HG02884 (cell line): ENCODE results near the gene PTPRO.

Experiments used
- ATAC-seq: cut with Tn5 transposase; IDR thresholded peaks from one replicate; pipeline ENCODE4 v1.9.1; 2021; ENCODE audit warnings: mild to moderate bottlenecking, moderate library complexity; ENCODE audit not compliant: unreplicated experiment

Gene PTPRO

DNA sequence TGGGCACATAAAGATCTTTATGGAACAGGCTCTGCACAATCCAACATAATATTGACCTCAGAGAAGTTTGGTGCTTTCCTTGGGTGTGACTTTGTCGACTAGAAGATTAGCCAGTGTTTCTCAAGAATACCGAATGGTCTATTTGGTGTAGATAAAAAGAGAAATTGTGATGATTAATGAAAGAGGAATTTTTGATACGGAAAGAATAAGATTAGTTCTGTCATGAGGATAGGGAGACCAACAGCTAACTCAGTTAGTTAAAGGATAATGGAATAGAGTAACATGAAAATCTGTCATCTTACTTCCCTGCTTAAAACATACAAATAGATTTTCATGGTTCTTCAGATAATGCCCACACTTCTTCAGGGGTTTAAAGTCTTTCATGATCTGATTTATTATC is 24.2 kb downstream of the PTPRO start:
- no peak for ATAC-seq

- no peak for ATAC-seq
Measured at GRCh38 chr12:15350643-15351042, 28.3 kb downstream of the PTPRO start.

- no peak for ATAC-seq
Measured at GRCh38 chr12:15355766-15356165, 33.5 kb downstream of the PTPRO start.

DNA sequence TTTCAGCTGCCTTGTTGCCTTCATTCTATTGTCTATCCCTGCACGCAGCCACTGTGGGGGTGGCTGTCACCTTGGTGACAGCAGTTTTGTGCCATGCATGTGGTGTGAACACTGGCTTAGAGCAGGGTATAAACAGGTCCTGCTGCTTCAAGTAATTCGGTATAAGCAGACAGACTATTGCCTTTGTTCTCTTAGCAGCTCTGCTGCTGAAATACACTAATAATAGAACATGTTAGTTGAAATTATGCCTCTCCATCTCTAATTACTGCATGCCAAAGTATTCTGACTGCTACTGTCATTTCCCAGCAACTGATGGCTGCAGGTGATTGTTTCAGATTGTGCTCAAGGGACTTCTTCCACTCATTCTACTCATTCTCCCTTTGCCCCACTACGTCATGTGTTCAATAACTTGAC is 34.6 kb downstream of the PTPRO start:
- no peak for ATAC-seq

- no peak for ATAC-seq
Measured at GRCh38 chr12:15364221-15365160, 42.2 kb downstream of the PTPRO start.

DNA sequence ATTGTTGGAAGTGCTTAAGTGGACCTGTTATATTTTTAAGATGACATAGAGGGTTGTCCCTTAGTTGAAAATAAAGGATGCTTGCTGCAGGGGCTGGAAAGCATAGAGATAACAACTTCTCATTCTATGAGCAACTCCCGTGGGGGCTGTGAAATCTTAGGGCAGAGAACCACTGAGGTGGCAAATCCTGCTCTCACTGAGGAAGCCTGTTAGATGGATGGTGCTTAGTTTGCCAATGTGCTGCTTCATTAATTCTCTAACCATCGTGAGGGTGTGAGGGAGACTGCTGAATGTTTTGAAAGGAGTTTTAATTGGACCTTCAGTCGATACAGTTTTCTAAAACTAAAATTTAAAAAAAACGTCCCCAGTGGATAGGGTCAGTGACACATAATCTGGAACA is 46.5 kb downstream of the PTPRO start:
- no peak for ATAC-seq

DNA sequence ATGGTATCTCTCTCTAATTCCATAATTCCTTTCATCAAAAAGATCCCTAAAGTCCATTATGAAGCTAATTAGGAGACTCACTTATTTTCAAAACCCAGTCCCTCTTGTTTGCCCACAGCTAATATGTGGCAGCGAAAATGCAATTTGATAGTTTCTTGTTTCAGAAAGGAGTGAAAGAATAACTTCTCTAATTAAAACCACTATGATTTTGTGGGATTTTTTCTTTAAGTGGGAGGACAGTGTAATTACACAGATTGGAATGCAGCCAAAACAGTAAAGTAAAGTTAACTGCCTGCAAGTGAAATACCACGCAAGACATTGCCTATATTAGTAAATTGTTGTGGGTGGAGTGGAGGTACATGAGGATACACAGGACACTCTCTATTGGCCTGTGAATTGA is 50.0 kb downstream of the PTPRO start:
- no peak for ATAC-seq

GRCh38 chr12:15387772-15388171 is 65.5 kb downstream of the PTPRO start:
- ATAC-seq = no peak

DNA sequence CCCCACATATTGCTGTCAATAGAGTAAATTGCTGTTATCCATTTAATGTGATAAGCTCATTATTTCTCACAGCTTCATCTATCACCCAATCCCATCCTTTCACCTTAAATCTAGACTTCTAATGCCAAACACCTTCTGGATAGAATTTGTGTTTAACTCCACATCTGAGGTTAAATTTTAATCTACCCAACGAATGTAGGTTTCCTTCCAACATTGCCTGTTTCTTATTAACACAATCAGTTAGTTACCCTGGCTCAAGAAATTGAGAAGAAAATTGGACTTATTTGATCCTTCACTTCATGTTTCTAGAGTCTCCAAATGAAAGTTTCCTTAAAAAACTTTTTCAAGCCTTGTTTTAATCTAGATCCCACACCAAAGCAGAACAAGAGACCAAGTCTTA is 67.3 kb downstream of the PTPRO start:
- ATAC-seq = no peak

DNA sequence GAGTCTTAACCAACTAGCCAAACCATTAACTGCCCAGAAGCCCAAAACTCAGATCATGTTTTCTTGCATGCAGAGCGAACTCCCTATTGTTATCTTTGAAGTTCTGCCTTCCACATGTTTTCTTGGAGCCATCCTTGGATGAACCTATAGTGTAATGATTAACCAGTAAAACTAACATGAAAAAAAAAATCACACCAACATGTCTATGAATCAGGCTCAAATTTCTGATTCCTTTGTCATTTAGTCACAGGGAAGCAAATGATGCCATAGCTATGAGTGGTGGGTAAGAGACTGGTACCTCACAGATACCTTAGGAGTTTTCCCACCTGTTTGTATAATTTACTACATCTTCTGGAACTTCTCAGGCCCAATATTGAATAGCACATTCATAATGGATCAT is 70.7 kb downstream of the PTPRO start:
- no peak for ATAC-seq

DNA sequence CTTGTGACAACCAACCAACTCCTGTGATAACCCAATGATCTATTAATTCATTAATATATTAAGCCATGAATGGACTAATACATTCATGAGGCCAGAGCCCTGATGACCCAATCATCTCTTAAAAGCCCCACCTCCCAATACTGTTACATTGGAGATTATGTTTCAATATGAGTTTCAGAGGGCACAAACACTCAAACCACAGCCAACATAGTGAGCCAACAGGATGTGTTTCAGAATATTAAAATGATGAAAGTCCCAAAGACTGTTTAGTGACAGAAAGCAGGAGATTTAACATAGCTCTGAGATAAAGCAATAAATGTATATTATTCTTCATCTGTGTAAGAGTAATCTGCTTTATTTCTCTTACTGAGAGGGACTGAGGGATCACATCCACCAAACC is 71.7 kb downstream of the PTPRO start:
- ATAC-seq = no peak

DNA sequence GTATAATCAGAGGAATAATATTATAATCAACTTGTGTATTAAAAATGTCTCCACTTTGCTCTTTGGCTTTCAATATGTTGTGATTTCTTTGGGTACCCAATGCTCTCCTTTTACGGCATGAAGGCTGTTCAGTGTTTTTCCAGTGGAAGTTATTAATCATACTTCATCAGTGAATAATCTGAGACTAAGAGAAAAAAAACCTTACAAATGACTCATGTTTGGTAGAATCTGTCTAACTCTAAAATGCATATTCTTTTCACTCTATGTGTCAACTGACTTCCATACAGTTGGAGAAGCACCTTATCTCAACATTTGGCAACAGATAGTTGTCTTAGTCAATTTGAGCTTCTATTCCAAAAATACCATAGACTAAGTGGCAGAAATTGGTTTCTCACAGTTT is 82.2 kb downstream of the PTPRO start:
- no peak for ATAC-seq

GRCh38 chr12:15405606-15406005 is 83.3 kb downstream of the PTPRO start:
- ATAC-seq = no peak

GRCh38 chr12:15407025-15407424 is 84.7 kb downstream of the PTPRO start:
- ATAC-seq = no peak

DNA sequence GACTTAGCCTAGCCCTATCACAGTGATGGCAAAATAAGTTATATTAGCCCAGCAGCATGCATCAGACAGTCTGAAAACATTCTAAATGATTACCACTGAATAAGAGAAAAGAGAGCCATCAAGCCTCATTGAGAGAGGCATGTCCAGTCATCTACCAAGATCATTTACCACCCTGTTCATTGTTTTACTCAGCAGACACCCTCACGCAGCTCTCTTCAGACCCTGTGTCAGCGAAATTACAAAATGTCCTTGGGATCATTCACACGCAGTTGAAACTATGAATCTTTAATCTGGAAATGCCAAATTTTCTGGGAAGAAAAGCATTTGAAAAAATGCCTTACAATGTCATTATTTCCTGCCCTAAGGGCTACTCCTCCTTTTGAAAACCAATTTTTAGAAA is 89.5 kb downstream of the PTPRO start:
- ATAC-seq = no peak

DNA sequence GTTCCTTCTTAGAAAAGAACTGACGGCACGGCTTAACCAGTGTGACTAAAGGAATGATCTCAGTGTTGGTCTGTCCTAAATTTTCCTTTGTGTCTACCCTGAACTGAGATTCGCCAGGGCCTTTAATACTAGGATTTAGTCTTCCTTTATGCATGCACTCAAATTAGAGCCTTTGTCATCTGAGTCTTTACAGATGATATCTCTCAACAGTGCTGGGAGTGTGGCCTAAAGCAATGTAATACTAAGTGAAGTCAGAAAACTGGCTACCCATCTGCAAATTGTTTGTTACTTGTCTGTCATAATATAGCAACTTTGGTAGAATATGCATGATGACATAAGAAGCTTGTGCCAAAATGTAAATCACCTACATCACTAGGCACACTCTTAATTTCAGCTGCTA is 95.4 kb downstream of the PTPRO start:
- ATAC-seq = no peak

DNA sequence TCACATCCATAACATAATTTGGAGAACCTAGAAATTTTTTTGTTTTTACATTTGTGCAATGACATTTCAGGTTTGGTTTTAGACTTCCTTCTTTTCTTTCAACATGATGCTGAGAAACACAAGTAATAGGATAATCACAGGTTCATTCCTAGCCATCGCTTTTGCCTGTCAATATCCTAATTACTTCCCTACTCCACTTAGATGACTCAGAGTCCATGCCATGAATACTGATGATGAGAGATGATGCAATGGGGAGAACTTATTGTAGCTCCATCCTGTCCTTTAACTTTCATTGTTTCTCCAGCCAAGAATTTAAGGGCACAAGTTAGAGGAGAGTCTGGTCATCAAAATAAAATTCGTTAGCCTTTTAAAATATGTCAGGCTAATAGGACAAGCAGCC is 101.3 kb downstream of the PTPRO start:
- no peak for ATAC-seq

- ATAC-seq = no peak
Measured at GRCh38 chr12:15427913-15428312, 105.6 kb downstream of the PTPRO start.

GRCh38 chr12:15428632-15429031 is 106.3 kb downstream of the PTPRO start:
- no peak for ATAC-seq

- no peak for ATAC-seq
Measured at GRCh38 chr12:15429262-15429661, 107.0 kb downstream of the PTPRO start.

GRCh38 chr12:15435597-15435996 is 113.3 kb downstream of the PTPRO start:
- ATAC-seq = no peak

- ATAC-seq = no peak
Measured at GRCh38 chr12:15439459-15439858, 117.2 kb downstream of the PTPRO start.

GRCh38 chr12:15443050-15443449 is 120.7 kb downstream of the PTPRO start:
- no peak for ATAC-seq
